Ishikawa (cell line): ENCODE measurements around the gene ADO.

Experiments used
- CEBPB ChIP-seq: IDR thresholded peaks from 2 replicates; pipeline ENCODE4 v1.6.1; 2012
- CREB1 ChIP-seq: IDR thresholded peaks from 2 replicates; pipeline ENCODE4 v1.6.1; 2012; ENCODE audit warnings: low read depth
- EGR1 ChIP-seq: IDR thresholded peaks from 2 replicates; pipeline ENCODE4 v1.6.1; 2012
- MAX ChIP-seq: IDR thresholded peaks from 2 replicates; pipeline ENCODE4 v1.6.1; 2012
- RAD21 ChIP-seq: IDR thresholded peaks from 2 replicates; pipeline ENCODE4 v1.6.1; 2012; ENCODE audit warnings: low read depth
- REST ChIP-seq: IDR thresholded peaks from 2 replicates; pipeline ENCODE4 v1.6.1; 2012; ENCODE audit warnings: low read depth, mild to moderate bottlenecking
- TAF1 ChIP-seq: IDR thresholded peaks from 2 replicates; pipeline ENCODE4 v1.6.1; 2012; ENCODE audit warnings: low read depth, mild to moderate bottlenecking

GRCh38 chr10:62818426-62819011 is 14.0 kb downstream of the ADO start:
- no peak for TF ChIP-seq REST
- no peak for TF ChIP-seq CREB1
- no peak for TF ChIP-seq TAF1
- peak; percentile 95 for TF ChIP-seq MAX
- TF ChIP-seq RAD21, result no peak
- peak; percentile 41 for TF ChIP-seq EGR1
- no peak for TF ChIP-seq CEBPB
